ENCODE data around the gene ALDOB. TPM values are rescaled to one million over a fixed set of nuclear protein-coding genes. Genes with fewer than 3 reads are reported as not detected.

ALDOB gene
- total and polyA plus RNA-seq, 4 donors, result 527 to 2,132 (median 1,808) TPM

DNA sequence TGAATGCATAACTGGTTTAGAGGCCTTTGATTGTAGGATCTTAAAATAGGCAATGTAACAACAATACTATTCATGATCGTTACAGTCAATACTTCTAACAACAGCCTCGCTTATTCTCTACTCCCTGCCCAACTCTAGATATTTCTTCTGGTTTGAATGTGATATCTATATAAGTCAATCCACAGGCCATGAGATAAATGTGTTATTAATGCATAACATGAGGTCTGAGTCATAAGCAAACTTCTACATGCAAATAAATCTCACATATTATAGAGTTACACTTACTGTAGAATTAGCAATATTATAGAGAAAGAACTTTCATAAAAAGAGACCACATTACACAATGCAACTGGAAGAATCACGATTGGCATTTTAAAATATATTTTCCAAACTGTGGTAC is 2.9 kb upstream of the ALDOB start:
- Histone ChIP-seq H3K9ac (ENCODE audit: low read depth in 1 of 2, low read length in 2 of 2) (peak overlapping the region in 1 of 2 donors; percentile 49), H3K9me3 (ENCODE audit: control insufficient read depth in 4 of 4, low read length in 3 of 4) (no peaks in the 10 kb centered on the region), H3K27me3 (ENCODE audit: control insufficient read depth in 4 of 4, insufficient read depth in 4 of 4, low read length in 3 of 4) (no peaks in the 10 kb centered on the region), H3K27ac (ENCODE audit: low read depth in 1 of 2, low read length in 2 of 2) (peak overlapping the region; percentile 91 to 94), H3K4me3 (ENCODE audit: low read depth in 1 of 3, low read length in 3 of 3) (no peak overlapping the region), H3K36me3 (ENCODE audit: control insufficient read depth in 4 of 4, insufficient read depth in 3 of 4, low read depth in 1 of 4, low read length in 3 of 4) (peaks cover 0 to 2% (median 0%) of the 10 kb centered on the region in 4 donors), H3K4me1 (ENCODE audit: control insufficient read depth in 4 of 4, insufficient read depth in 4 of 4, low read length in 3 of 4) (peaks cover 0 to 40% (median 9%) of the 10 kb centered on the region in 4 donors)
- WGBS, result 48% methylated on average over 3 of the region's 3 CpGs
- TF ChIP-seq JUND (IDR thresholded peaks at IDR 0.05), result no peak
- no peak for TF ChIP-seq GABPA (IDR thresholded peaks at IDR 0.05 in 1 of 2, conservative IDR thresholded peaks at IDR 0.05 in 1 of 2)
- no peak for TF ChIP-seq NR2F2 (IDR thresholded peaks at IDR 0.05)
- TF ChIP-seq ZBTB33 (IDR thresholded peaks at IDR 0.05), result no peak
- no peak for TF ChIP-seq ATF3 (IDR thresholded peaks at IDR 0.05)
- no peak for TF ChIP-seq YY1 (IDR thresholded peaks at IDR 0.05)
- no peak for TF ChIP-seq CTCF (IDR thresholded peaks at IDR 0.05; ENCODE audit: low read depth, low read length, missing input control)
- no peak for TF ChIP-seq HNF4A (conservative IDR thresholded peaks at IDR 0.05)
- TF ChIP-seq, protein P1, sequence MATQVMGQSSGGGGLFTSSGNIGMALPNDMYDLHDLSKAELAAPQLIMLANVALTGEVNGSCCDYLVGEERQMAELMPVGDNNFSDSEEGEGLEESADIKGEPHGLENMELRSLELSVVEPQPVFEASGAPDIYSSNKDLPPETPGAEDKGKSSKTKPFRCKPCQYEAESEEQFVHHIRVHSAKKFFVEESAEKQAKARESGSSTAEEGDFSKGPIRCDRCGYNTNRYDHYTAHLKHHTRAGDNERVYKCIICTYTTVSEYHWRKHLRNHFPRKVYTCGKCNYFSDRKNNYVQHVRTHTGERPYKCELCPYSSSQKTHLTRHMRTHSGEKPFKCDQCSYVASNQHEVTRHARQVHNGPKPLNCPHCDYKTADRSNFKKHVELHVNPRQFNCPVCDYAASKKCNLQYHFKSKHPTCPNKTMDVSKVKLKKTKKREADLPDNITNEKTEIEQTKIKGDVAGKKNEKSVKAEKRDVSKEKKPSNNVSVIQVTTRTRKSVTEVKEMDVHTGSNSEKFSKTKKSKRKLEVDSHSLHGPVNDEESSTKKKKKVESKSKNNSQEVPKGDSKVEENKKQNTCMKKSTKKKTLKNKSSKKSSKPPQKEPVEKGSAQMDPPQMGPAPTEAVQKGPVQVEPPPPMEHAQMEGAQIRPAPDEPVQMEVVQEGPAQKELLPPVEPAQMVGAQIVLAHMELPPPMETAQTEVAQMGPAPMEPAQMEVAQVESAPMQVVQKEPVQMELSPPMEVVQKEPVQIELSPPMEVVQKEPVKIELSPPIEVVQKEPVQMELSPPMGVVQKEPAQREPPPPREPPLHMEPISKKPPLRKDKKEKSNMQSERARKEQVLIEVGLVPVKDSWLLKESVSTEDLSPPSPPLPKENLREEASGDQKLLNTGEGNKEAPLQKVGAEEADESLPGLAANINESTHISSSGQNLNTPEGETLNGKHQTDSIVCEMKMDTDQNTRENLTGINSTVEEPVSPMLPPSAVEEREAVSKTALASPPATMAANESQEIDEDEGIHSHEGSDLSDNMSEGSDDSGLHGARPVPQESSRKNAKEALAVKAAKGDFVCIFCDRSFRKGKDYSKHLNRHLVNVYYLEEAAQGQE (IDR thresholded peaks at IDR 0.05), result no peak
- no peak for TF ChIP-seq MAX (IDR thresholded peaks at IDR 0.05)
- TF ChIP-seq SP1 (IDR thresholded peaks at IDR 0.05), result no peak
- TF ChIP-seq RXRA (IDR thresholded peaks at IDR 0.05), result no peak
- TF ChIP-seq EGR1 (IDR thresholded peaks at IDR 0.05; ENCODE audit: low read depth in 2 of 2), result no peak
- TF ChIP-seq HNF4G (IDR thresholded peaks at IDR 0.05), result no peak
- no peak for TF ChIP-seq TAF1 (conservative IDR thresholded peaks at IDR 0.05)
- TF ChIP-seq FOXA2 (IDR thresholded peaks at IDR 0.05), result no peak
- TF ChIP-seq RAD21 (IDR thresholded peaks at IDR 0.05), result no peak
- TF ChIP-seq FOXA1 (IDR thresholded peaks at IDR 0.05), result no peak
- no peak for DNase-seq (ENCODE audit: low spot score)
